HG03060 (cell line): ENCODE results near the gene PGF.

Source experiments
- ATAC-seq: cut with Tn5 transposase; IDR thresholded peaks from one replicate; pipeline ENCODE4 v1.9.1; 2021; ENCODE audit warnings: low read depth, moderate number of reproducible peaks; ENCODE audit not compliant: unreplicated experiment

The PGF gene

GRCh38 chr14:74979029-74979428, 23.6 kb upstream of the PGF start:
- ATAC-seq: no peak

DNA sequence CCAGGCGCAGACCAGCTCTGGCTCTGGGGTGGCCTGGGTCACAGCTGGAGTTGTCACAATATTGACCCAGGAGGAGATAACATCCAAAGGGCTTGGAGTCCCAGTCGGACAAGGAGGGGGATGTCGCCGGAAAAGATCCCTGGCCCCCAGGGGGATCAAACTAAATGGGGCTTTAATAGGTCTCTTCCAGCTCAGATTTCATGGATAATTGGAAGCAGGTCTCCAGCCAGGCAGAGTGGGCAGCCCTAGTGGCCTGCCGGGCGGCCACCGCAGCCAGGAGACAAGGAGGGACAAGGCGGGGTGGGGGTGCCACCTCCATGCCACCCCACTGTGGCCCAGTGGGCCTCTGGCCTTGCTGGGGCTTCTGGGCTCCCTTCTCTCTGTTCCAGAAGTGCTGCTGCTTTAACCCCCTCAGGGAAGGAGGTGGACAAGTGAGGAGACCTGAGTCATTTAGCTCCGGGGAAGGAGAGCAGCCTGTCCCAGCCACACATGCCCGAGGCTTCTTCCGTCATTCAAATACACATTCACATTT, 23.1 kb upstream of the PGF start:
- ATAC-seq: no peak

- ATAC-seq: no peak
These were observed 22.5 kb upstream of the PGF start for GRCh38 chr14:74977901-74978385.

DNA sequence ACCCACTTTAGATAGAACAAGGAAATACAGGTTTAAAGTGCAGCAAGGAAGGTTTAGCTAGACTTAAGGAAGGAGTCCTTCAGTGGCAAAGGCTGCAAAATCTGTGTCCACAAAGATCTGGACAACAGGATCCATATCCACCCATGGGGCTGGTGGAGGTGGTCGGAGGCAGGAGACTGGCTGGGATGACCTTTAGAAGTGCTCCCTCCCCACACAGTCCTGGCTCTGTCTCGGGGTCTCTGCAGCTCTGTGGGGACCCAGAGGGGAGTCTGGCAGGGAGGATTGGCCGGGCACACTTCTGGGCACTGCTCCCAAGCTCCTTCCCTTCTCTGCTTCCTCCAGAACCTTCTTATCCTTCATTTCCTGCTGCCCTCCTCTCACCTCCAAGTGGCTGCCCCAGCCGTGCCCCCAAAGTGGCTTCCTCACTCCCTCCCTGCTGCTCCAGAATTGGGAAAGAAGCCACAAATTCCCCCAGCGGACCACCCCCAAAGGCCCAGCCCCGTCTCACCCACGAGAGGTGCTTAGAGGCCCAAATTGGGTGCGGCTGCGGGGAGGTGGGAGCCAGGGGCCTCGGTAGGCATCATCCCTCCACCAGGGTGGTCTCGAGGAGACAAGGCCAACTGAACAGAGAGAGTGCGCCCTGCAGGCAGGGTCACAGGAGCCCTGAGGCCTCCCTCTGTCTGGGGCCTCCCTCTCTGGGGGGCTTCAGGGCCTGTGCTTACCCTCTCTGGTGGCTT, 21.9 kb upstream of the PGF start:
- ATAC-seq: no peak

DNA sequence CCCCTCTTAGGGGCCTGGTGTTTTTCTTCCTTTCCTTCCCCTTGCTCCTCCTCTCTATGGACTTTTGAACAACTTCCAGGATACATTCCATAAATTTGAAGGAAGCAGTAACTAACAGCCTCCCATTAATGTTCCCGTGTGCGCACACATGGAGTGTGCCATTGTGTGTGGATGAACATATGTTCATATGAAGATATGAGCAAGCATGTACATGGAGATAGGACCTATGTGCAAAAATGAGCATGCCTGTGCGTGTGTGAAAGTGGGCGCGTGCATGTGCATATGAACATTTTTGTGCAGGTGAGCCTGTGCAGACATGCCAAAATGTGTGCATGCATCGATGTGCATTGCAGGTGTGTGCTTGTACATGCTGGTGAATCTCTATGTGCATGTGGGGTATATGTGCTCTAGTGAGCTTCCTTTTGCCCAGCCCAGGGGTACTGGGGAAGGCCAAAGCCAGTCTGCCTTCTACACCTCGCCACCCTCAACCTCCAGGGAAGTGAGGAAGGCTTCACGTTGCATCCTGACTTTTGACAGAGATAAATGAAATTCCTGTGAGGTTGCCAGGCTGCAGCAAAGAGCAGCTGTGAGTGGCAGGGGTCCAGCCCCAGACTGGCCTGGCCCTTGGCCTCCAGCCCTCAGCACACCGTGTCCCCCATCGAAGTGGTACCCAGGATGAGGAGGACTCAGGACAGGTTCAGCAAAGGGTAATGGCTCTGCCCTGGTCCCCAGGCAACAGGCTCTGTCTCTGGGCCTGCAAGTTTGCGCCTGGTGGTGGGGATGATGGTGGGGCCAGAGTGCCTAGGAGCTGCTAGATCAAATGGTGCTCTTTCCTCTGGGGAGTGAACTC, 21.1 kb upstream of the PGF start:
- no peak for ATAC-seq

DNA sequence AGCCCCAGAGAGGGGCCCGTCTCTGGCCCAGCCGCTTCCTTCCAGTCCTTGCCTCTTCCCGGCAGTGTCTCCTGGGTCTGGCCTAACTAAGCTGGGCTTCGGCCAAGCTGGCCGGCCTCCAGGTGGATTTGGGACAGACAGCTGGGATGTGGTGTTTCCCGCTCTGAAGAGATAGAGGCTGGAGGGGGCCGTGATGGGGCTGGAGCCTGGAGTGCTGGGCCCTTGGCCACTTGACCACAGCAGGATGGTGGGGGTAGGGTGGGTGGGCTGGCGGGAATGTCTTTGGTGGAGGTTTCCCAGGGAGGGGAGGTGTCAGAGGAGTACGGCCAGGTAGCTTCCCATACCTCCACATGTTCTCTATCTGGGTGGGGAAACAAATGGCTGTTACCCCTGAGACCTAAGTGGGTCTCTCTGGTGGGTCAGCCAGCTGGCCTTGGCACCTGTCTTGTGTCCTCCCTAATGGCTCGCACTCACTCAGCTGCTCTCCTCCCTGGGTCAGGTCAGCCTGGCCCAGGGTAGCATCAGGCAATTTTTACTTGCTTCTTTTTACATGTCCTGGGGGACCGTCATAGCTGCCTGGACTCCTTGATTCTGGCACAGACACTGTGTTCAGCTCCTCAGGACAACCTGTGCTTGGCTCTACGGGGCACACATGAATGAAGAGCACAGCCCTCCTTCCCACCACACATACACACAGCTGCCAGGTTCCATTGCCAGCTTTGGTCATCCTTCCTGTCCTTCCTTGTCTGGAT, 19.8 kb upstream of the PGF start:
- no peak for ATAC-seq

- ATAC-seq: no peak
These were observed 19.1 kb upstream of the PGF start for GRCh38 chr14:74974364-74975058.

- no peak for ATAC-seq
These were observed 18.5 kb upstream of the PGF start for GRCh38 chr14:74973905-74974363.

- no peak for ATAC-seq
These were observed 17.7 kb upstream of the PGF start for GRCh38 chr14:74973003-74973653.

DNA sequence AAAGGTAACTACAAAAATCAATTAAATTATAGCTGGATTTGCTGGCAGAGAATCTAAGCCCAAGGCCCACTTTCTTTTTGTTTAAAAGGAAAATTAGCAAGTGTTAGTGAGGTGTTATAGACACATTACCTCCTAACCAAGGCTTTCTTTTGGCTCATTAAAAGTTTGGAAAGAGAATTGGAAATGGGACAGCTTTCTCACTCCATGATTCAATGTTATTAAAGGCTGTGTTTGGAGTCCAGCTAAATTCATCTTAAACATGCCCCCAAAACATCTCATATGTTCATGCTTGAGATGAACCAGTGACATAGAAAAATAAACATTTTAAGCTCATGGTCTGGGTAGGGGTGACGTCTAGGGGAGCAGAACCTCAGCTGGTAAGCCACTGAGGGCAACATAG, 13.4 kb upstream of the PGF start:
- ATAC-seq: no peak

DNA sequence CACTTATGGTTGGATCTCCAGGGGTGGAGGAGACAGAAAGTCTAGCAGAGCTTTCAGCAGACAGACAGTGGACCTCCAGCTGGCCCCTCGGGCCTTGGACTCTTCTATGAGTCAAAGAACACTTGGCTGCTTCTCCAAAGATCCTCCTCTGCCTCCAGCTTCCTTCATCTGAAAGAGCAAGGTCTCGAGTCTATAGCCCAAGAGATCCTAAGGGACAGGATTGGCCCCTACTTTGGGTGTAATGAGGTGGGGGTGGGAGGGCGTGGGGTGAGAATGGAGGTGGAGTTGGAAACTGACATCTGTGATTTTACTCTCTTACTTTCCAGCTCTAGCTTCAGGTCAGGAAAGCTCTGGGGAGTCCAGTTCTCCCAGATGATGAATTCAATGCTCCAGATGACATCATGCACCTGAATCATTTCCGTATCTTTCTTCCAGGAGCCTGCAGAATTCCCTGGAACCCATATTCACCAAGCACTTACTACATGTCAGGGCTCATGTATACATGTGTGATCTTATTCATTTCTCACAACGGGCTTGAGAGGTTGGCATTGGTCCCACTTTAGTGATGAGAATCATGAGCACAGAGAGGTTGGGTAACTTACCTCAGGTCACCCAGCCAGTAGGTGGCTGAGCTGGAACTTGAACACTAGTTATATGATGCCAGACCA, 10.2 kb upstream of the PGF start:
- no peak for ATAC-seq

- no peak for ATAC-seq
These were observed 9.5 kb upstream of the PGF start for GRCh38 chr14:74964787-74965485.

- ATAC-seq: no peak
These were observed 8.4 kb upstream of the PGF start for GRCh38 chr14:74963705-74964271.

GRCh38 chr14:74963178-74963704, 7.8 kb upstream of the PGF start:
- ATAC-seq: no peak

- no peak for ATAC-seq
These were observed 7.1 kb upstream of the PGF start for GRCh38 chr14:74962493-74962892.

DNA sequence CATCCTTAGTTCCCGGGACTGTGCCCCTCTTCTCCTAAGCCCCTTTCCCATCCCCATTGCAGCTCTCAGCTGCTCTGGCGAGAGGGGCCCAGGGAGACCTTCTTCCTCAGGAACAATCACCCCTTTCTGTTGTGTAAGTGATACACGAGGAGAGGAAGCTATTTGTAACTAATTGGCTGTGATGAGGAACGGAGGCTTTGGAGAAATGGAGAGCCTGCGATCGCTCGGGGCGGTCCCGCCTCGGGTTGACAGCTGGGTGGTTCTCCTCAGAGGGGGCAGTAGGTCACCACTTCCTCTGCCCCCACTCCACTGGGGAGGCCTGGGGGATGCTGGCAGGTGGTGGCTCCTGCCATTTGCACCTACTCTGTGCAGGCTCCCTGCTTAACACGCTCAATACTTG, 6.6 kb upstream of the PGF start:
- no peak for ATAC-seq

- no peak for ATAC-seq
These were observed 6.0 kb upstream of the PGF start for GRCh38 chr14:74961238-74961911.
